ENCODE measurements around the gene SDK1. TPM values are rescaled to one million over a fixed set of nuclear protein-coding genes. Genes with fewer than 3 reads are reported as not detected.

The SDK1 gene
- total and polyA plus RNA-seq, 10 of the 15 experiments (the other 5 are each of a cell fraction or from before 2014, with no cell fraction given): 0.14 to 0.33 TPM; not detected in 8

DNA sequence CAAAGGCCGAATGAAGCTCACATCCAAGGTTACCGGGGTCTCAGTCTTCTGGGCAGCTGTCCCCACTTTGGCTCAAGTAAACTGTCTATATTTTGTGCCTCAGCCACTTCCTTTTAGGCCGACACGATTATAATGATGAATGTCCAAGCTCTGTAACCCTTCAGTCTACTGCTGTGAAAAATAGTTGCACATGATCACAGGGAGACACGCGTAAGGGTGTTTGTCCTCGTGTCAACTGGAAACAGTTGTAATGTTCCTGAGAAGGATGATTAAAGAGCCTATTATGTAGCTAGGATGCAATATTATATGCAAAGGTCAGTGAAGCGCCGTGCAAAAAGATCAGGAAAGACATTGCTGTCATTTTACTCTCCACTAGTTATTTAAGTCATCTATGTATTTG is 559.9 kb downstream of the SDK1 start (continued):
- TF ChIP-seq, protein P1, sequence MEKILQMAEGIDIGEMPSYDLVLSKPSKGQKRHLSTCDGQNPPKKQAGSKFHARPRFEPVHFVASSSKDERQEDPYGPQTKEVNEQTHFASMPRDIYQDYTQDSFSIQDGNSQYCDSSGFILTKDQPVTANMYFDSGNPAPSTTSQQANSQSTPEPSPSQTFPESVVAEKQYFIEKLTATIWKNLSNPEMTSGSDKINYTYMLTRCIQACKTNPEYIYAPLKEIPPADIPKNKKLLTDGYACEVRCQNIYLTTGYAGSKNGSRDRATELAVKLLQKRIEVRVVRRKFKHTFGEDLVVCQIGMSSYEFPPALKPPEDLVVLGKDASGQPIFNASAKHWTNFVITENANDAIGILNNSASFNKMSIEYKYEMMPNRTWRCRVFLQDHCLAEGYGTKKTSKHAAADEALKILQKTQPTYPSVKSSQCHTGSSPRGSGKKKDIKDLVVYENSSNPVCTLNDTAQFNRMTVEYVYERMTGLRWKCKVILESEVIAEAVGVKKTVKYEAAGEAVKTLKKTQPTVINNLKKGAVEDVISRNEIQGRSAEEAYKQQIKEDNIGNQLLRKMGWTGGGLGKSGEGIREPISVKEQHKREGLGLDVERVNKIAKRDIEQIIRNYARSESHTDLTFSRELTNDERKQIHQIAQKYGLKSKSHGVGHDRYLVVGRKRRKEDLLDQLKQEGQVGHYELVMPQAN (conservative IDR thresholded peaks at IDR 0.05): no peak
- TF ChIP-seq CBX5 (IDR thresholded peaks at IDR 0.05; ENCODE audit: low read depth) (no peak), NR2C2 (IDR thresholded peaks at IDR 0.05; ENCODE audit: borderline replicate concordance, control insufficient read depth, insufficient read length, low read depth) (no peak)

DNA sequence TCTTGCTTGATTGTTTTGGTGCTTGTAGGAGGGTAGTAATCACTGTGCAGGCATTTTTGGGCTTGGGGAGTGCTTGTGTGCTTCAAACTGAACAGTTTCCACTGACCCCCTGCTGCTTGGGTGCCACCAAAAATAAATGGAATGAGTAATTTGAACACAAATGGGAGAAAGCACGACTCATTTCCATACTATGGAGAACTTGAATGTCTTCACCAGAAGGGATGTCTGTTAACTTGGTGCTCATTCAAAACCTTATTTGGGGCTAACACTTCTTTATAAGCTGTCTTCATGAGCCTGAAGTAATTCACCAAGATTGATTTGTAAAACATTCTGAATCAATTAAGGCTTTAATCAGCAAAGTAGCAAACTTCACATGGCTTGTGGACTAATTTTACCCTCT is 560.3 kb downstream of the SDK1 start:
- Histone ChIP-seq H3K27me3 (replicated peaks in 1 of 2; ENCODE audit: control insufficient read depth in 2 of 2, insufficient read depth in 2 of 2, low read length in 1 of 2) (no peaks in the 10 kb centered on the region), H3K9me3 (replicated peaks; ENCODE audit: control insufficient read depth, insufficient read depth, low read length) (no peaks in the 10 kb centered on the region; the same call in 2 of the 3 replicates), H3K27ac (ENCODE audit: control insufficient read depth, insufficient read depth) (no peak overlapping the region), H3K4me1 (ENCODE audit: control insufficient read depth, insufficient read depth, low read length) (no peaks in the 10 kb centered on the region), H3K9ac (ENCODE audit: control insufficient read depth, insufficient read depth, low read length) (no peak overlapping the region), H3K36me3 (ENCODE audit: control insufficient read depth in 2 of 2, insufficient read depth in 2 of 2, low read length in 1 of 2) (no peaks in the 10 kb centered on the region), H3K4me3 (no peak overlapping the region), H3K4me2 (ENCODE audit: control insufficient read depth, insufficient read depth) (no peak overlapping the region), H4K20me1 (ENCODE audit: control insufficient read depth, insufficient read depth) (no peaks in the 10 kb centered on the region), H3K79me2 (ENCODE audit: control insufficient read depth, insufficient read depth, low read length) (no peaks in the 10 kb centered on the region), H2AFZ (ENCODE audit: control insufficient read depth, low read depth, low read length) (no peak overlapping the region)
- intact Hi-C loops (cut with micrococcal nuclease; ENCODE audit: unreplicated experiment) (no loop called here), in situ Hi-C loops (cut with MboI) (no loop called here)
- ChIA-PET RAD21 (ENCODE audit: unreplicated experiment) (no interaction called here), CTCF (no interaction called here), POLR2A (interaction anchor here (0.6 to 0.9 kb wide), 2 partner anchors 13 to 19 kb away, joined by 3 to 4 read pairs; no protein-coding TSS in a partner anchor), SMC1A (ENCODE audit: uncharacterized antibody, unreplicated experiment) (interaction anchor here (0.7 kb wide), 1 partner anchor 31 kb away, joined by 3 read pairs; no protein-coding TSS in a partner anchor)
- no peak for DNase-seq (ENCODE audit: low read depth, low spot score)
- FAIRE-seq: no peak
- TF ChIP-seq TCF7 (IDR thresholded peaks at IDR 0.05; ENCODE audit: borderline replicate concordance) (no peak), ATF7 (IDR thresholded peaks at IDR 0.05; ENCODE audit: low read depth) (no peak)
- TF ChIP-seq, protein P1 (conservative IDR thresholded peaks at IDR 0.05): no peak
- TF ChIP-seq, protein P2, sequence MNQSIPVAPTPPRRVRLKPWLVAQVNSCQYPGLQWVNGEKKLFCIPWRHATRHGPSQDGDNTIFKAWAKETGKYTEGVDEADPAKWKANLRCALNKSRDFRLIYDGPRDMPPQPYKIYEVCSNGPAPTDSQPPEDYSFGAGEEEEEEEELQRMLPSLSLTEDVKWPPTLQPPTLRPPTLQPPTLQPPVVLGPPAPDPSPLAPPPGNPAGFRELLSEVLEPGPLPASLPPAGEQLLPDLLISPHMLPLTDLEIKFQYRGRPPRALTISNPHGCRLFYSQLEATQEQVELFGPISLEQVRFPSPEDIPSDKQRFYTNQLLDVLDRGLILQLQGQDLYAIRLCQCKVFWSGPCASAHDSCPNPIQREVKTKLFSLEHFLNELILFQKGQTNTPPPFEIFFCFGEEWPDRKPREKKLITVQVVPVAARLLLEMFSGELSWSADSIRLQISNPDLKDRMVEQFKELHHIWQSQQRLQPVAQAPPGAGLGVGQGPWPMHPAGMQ (IDR thresholded peaks at IDR 0.05; ENCODE audit: borderline replicate concordance): no peak
- no TSS peak for BruUV-seq (replicated peaks)
- 0% methylated on average over 1 of the region's 1 CpG for WGBS (ENCODE audit: insufficient coverage, insufficient replicate concordance, low lambda C conversion rate, missing lambda C conversion rate)
- ATAC-seq: no peak

All from GM12878 (cell line).